HL-60 (cell line): ENCODE data around the gene SUFU.

Source experiments
- POLR2AphosphoS5 ChIP-seq: IDR thresholded peaks from 2 replicates; pipeline ENCODE4 v1.6.1; 2012; ENCODE audit warnings: low read depth
- TF ChIP-seq, protein P1 (sequence below): IDR thresholded peaks from one replicate; pipeline ENCODE4 v1.5.1; 2011; ENCODE audit warnings: low read length, control low read depth, inconsistent platforms; ENCODE audit not compliant: insufficient read depth
- TF ChIP-seq, protein P2 (sequence below): IDR thresholded peaks from 2 replicates; pipeline ENCODE4 v1.6.1; 2012; ENCODE audit warnings: low read depth; ENCODE audit not compliant: insufficient replicate concordance

DNA sequence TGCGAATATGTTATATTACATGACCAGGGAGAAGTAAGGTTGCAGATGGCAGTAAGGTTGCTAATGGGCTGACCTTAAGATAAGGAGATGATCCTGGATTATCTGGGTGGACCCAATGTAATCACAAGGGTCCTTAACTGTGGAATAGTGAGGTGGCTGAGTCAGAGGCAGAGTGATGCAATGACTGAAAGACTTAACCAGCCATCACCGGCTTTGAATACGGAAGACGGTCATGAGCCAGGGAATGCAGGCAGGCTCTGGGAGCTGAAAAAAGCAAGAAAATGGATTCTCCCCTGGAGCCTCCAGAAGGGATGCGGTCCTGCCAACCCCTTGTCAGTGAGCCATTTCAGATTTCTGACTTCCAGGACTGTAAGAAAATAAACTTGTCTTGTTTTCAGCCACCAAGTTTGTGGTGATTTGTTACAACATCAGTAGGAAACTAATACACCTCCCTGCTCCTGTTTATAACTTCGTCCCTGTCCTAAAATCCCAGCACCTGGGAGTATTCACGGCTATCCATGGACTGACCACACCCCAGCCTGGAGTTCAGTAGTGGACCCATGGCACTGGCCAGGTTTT, 47.8 kb upstream of the SUFU start:
- TF ChIP-seq, protein P1, sequence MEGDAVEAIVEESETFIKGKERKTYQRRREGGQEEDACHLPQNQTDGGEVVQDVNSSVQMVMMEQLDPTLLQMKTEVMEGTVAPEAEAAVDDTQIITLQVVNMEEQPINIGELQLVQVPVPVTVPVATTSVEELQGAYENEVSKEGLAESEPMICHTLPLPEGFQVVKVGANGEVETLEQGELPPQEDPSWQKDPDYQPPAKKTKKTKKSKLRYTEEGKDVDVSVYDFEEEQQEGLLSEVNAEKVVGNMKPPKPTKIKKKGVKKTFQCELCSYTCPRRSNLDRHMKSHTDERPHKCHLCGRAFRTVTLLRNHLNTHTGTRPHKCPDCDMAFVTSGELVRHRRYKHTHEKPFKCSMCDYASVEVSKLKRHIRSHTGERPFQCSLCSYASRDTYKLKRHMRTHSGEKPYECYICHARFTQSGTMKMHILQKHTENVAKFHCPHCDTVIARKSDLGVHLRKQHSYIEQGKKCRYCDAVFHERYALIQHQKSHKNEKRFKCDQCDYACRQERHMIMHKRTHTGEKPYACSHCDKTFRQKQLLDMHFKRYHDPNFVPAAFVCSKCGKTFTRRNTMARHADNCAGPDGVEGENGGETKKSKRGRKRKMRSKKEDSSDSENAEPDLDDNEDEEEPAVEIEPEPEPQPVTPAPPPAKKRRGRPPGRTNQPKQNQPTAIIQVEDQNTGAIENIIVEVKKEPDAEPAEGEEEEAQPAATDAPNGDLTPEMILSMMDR: no peak
- no peak for TF ChIP-seq POLR2AphosphoS5
- TF ChIP-seq, protein P2, sequence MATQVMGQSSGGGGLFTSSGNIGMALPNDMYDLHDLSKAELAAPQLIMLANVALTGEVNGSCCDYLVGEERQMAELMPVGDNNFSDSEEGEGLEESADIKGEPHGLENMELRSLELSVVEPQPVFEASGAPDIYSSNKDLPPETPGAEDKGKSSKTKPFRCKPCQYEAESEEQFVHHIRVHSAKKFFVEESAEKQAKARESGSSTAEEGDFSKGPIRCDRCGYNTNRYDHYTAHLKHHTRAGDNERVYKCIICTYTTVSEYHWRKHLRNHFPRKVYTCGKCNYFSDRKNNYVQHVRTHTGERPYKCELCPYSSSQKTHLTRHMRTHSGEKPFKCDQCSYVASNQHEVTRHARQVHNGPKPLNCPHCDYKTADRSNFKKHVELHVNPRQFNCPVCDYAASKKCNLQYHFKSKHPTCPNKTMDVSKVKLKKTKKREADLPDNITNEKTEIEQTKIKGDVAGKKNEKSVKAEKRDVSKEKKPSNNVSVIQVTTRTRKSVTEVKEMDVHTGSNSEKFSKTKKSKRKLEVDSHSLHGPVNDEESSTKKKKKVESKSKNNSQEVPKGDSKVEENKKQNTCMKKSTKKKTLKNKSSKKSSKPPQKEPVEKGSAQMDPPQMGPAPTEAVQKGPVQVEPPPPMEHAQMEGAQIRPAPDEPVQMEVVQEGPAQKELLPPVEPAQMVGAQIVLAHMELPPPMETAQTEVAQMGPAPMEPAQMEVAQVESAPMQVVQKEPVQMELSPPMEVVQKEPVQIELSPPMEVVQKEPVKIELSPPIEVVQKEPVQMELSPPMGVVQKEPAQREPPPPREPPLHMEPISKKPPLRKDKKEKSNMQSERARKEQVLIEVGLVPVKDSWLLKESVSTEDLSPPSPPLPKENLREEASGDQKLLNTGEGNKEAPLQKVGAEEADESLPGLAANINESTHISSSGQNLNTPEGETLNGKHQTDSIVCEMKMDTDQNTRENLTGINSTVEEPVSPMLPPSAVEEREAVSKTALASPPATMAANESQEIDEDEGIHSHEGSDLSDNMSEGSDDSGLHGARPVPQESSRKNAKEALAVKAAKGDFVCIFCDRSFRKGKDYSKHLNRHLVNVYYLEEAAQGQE: no peak
